ENCODE results near the gene SAMD11.
"Not testable (repeated sequence)": the region's sequence is repeated elsewhere in the genome, so short reads cannot be mapped to it uniquely, and the experiment has no call there.

The SAMD11 gene

DNA sequence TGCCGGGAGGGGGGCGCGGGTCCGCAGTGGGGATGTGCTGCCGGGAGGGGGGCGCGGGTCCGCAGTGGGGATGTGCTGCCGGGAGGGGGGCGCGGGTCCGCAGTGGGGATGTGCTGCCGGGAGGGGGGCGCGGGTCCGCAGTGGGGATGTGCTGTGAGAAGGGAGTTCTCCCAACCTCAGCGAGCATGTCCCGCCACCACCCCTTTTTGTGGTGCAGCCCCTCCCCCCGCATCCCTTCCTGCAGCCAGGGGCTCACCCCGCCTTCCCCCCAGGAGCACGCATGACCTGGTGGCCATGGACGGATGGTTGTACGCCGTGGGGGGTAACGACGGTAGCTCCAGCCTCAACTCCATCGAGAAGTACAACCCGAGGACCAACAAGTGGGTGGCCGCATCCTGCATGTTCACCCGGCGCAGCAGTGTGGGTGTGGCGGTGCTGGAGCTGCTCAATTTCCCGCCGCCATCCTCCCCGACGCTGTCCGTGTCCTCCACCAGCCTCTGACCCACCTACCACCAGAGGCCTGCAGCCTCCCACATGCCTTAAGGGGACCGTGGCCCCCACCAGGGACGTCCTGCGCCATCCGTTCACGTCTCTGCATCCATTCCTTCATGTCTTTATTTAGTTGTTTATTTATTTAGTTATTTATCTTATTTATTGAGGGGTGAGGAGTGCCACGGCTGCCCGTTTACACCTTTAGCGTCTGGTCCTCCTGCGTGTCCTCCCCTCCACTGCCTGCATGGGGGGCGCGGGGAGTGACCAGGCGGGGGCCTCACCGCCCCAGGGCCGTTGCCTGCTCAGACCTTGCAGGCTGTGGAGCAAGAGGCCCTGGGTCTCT, 41.2 kb downstream of the SAMD11 start:
- DNase-seq = no peak

GRCh38 chr1:965526-966134, 41.9 kb downstream of the SAMD11 start:
- DNase-seq = no peak

- DNase-seq = no peak
These were observed 42.5 kb downstream of the SAMD11 start, which contains the start of gene PLEKHN1 for GRCh38 chr1:966135-966703. Gene PLEKHN1, plus strand, starts transcription at chr1:966482. Its CDS starts 50 bp downstream, at chr1:966532.

DNA sequence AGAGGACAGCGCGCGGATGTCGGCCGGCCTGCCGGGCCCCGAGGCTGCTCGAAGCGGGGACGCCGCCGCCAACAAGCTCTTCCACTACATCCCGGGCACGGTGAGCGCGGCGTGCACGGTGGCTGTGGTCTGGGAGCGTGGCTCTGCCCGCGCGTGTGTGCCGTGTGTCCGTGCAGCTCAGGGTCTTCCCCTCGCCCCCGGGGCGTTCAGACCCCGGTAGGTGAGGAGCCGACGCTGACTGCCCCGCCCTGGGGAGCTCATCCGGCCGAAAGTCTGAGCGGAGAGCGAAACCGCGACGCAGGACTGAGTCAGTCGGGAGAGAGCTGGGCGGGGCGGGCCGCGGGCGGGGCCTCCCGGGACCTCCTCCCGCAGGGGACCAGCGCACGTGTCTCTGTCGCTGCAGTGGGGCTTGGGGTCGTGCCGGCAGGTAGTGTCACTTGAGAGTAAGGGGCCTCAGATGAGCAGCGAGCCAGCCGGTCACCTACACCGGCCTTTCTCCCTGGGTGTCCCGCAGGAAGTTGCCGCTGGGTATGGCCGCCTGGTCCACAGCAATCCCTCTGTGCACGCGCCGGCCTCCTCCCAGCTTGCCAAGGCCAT, 43.1 kb downstream of the SAMD11 start:
- peak in 1 of 2 experiments; percentile 31 for DNase-seq

DNA sequence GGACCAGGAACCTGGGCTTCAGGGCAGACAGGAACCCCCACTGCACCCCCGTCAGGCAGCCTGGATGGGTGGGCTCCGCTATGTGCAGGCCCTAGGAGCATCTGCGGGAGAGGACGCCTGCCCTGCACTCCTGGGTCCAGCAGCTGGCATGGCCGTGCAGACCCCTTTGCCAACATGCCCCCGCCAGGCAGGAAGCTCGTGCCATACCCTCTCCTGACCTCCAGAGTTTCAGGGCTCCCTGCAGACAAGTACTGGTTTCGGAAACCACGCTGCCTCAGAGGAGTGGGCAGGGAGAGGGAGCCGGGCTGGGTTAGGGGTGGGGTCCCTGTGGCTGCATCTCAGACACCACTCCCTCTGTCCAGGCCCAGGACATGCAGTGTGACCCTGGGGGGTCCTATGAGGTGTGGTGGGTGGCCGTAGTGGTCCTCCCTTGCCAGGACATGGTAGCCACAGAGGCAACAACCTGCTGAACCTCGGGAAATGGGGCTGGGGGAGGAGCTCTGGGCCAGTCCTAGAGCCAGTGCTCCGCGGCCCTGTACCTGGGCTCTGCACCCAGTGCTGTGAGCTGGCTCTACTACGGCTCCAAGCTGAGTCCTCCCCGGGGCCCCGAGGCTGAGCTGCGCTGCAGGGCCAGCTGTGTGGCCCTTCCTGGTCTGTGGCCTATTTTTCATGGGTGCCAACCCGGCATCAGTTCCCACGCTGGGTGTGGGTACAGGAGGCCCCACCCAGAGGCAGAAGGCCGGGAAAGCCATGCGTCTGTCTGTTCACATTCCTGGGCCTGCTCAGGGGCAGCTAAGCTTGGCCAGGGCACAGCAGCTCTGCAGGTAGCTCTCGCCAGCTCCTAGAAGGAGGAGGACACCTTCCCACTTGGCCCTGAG, 44.0 kb downstream of the SAMD11 start:
- no peak for DNase-seq

GRCh38 chr1:969260-969855, 45.6 kb downstream of the SAMD11 start:
- no peak for DNase-seq

- DNase-seq = no peak
These were observed 46.7 kb downstream of the SAMD11 start for GRCh38 chr1:970242-970972.

DNA sequence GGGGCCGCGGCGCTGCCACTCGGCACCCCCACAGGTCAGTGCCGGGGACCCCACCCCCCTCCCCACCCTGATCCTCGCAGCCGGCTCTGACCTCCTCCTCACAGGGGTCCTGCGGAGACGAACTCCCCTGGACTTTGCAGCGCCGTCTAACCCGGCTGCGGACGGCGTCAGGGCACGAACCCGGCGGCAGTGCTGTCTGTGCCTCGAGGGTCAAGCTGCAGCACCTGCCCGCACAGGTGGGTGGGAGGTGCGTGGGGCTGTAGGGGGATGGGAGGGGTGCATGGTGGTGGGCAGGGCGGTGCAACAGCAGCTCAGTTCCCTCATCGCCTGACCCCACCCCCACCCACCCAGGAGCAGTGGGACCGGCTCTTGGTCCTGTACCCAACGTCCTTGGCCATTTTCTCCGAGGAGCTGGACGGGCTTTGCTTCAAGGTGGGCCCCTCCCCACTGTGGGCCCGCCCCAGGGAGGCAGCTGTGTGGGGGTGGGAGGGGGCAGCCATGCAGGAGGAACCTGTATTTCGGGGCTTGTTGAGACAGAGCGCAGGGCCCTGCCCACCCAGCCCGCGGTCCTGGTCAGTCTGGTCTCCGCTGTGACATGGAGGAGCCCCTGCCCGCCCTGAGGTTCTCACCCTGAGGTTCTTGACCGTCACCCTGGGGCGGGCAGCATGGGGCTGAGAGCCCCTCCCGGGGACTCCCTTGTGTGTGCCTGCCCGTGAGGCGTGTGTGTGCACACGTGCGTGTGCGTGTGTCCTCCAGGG, 47.4 kb downstream of the SAMD11 start:
- no peak for DNase-seq

- DNase-seq = no peak
These were observed 48.2 kb downstream of the SAMD11 start for GRCh38 chr1:971751-972506.

DNA sequence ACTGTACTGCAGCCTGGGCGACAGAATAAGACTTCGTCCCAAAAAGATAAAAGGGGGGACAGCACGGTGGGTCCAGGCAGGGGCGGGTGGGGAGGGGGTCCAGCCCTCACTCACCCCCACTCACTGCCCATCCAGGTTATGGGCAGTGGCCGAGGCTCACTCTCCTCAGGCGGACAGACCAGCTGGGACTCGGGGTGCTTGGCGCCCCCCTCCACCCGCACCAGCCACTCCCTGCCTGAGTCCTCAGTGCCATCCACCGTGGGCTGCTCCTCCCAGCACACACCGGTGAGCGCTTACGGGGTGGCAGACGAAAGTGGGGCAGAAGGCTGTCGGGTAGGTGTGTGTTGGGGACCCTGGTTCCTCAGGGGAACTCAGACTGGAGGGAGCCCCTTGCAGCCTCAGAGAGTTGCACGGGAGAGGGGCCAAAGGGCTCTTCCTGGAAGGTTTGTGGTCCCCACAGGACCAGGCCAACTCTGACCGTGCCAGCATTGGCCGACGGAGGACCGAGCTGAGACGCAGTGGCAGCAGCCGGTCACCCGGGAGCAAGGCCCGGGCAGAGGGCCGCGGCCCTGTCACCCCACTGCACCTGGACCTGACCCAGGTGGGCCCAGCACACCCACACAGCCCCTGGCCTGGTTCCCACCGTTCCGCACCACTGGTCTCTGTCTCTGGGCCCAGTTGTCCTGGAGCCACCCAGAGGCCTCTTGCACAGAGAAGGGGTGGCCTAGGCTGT, 49.2 kb downstream of the SAMD11 start:
- DNase-seq = no peak

DNA sequence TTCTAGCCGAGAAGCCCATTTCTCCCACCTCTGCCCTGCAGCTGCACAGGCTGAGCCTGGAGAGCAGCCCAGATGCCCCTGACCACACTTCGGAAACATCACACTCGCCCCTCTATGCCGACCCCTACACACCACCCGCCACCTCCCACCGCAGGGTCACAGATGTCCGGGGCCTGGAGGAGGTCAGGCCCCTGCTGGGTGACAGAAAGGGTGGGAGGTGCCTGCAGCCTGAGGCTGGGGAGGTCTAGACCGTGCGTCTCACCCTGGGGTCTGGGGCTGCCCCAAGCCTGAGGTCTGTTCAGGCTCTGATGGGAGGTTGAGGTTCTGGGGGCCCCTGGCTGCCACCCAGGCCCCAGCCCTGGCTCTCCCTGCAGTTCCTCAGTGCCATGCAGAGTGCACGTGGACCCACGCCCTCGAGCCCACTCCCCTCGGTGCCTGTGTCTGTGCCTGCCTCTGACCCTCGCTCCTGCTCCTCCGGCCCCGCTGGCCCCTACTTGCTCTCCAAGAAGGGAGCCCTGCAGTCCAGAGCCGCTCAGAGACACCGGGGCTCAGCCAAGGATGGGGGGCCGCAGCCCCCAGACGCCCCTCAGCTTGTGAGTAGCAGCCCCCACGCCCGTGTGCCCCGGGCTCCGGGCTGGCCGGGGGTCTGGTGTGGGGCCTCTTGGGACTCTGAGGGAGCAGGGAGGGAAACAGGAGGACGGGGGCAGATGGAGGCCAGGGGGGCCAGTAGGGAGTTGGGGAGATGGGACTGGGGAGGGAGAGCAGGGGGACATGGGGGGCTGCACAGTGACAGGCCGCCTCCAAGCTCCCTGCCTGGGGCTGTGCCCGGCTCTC, 50.0 kb downstream of the SAMD11 start:
- no peak for DNase-seq

GRCh38 chr1:974293-974640, 50.5 kb downstream of the SAMD11 start:
- no peak for DNase-seq

- no peak for DNase-seq
These were observed 51.1 kb downstream of the SAMD11 start for GRCh38 chr1:974687-975328.

DNA sequence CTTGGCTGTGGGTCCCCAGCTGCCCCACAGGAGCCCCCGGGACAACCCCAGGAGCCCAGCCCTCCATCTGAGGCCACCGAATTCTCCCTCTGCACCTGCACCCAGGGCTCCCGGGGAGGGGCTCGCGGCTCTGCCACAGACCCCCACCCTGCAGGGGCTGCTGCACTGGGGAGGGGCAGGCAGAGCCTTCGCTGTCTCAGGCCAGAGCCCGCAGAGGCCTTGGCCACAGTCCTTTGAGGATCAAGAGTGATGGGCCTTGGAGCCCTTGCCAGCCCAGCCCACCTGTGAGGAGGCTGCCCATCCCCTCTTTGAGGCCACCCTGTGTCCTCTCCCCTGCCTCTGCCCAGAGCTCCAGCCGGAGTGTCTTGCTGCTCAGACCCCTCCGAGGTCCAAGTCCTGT, 51.6 kb downstream of the SAMD11 start:
- DNase-seq = no peak

DNA sequence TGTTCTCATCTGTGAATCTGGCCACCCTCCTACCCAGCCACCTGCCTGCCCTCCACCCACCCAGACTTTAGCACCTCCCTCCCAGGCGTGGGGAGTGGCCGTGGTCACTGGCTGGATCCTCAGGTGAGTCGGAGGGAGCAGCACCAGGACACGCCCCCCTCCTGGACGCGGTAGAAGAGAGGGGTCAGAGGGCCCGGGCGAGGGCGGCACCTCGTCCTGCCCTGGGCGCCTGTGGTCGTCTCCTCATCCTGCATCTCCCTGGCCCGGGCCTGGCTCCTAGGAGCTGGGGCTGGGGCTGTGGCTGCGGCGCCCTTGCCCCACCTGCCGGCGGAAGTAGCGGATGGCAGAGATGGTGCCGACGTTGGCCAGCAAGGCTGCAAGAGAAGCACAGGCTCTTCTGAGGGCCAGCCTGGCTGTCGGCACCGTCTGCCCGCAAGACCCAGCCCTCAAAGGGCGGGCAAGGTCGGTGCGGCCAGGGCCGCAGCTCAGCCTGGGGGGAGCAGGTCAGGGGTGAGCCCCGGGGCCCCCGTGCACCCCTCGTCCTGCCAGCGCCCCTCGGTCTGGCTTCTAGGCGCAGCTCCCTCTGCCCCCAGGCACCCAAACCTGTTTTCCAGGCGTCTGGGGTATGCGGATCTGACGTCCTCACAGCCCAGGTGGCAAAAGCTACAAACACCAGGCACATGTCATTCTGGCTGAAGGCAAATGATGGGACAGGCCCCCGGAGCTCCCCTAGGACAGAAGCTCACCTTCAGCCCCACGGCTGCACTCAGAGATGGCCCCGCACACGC, 52.4 kb downstream of the SAMD11 start:
- peak; percentile 33 to 45 for DNase-seq

DNA sequence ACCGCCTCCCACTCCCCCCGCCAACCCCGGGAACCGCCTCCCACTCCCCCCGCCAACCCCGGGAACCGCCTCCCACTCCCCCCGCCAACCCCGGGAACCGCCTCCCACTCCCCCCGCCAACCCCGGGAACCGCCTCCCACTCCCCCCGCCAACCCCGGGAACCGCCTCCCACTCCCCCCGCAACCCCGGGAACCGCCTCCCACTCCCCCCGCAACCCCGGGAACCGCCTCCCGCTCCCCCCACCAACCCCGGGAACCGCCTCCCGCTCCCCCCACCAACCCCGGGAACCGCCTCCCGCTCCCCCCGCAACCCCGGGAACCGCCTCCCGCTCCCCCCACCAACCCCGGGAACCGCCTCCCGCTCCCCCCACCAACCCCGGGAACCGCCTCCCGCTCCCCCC, 53.1 kb downstream of the SAMD11 start:
- not testable (repeated sequence) for DNase-seq
